Endothelial cell (in vitro differentiated cells): ENCODE results near the gene CTNNA3. TPM values are rescaled to one million over a fixed set of nuclear protein-coding genes. Genes with fewer than 3 reads are reported as not detected.

ENCODE experiments used
- DNase-seq: peaks from one replicate; pipeline ENCODE4 v3.0.0; 2021; ENCODE audit warnings: low spot score
- H3K27ac Mint-ChIP-seq: one replicate; pipeline ENCODE4 v1.8.0; 2021; ENCODE audit warnings: mixed read lengths, inconsistent platforms; ENCODE audit not compliant: unreplicated experiment
- H3K27me3 Mint-ChIP-seq: one replicate; pipeline ENCODE4 v1.8.0; 2021; ENCODE audit warnings: mild to moderate bottlenecking, moderate library complexity, mixed read lengths, inconsistent platforms; ENCODE audit not compliant: unreplicated experiment
- H3K36me3 Mint-ChIP-seq: one replicate; pipeline ENCODE4 v1.8.0; 2021; ENCODE audit warnings: mild to moderate bottlenecking, low read depth, mixed read lengths, inconsistent platforms; ENCODE audit not compliant: unreplicated experiment
- H3K4me1 Mint-ChIP-seq: one replicate; pipeline ENCODE4 v1.8.0; 2021; ENCODE audit warnings: mild to moderate bottlenecking, mixed read lengths, inconsistent platforms; ENCODE audit not compliant: unreplicated experiment
- H3K4me3 Mint-ChIP-seq: one replicate; pipeline ENCODE4 v1.8.0; 2021; ENCODE audit warnings: mild to moderate bottlenecking, mixed read lengths, inconsistent platforms; ENCODE audit not compliant: unreplicated experiment
- H3K9me3 Mint-ChIP-seq: one replicate; pipeline ENCODE4 v1.8.0; 2021; ENCODE audit warnings: mixed read lengths, inconsistent platforms; ENCODE audit not compliant: unreplicated experiment
- total RNA-seq: library from RNA; stranded (reverse); fragmentation: NEBNext Ultra II Directional; extraction: Animal tissue kit (Norgen Biotek cat#: 25700); gene quantifications from one replicate; pipeline ENCODE4 v1.2.1, GENCODE V29; 2021; ENCODE audit not compliant: unreplicated experiment
- TF ChIP-seq, protein P1 (sequence below): fragments of 200-600 bp; sonication (generic); IDR thresholded peaks from one replicate; pipeline ENCODE4 v1.5.0; 2021; ENCODE audit warnings: antibody characterized with exemption; ENCODE audit not compliant: unreplicated experiment

CTNNA3 gene
- total RNA-seq, 1 donor from 2014 or later, result 2.3 TPM

DNA sequence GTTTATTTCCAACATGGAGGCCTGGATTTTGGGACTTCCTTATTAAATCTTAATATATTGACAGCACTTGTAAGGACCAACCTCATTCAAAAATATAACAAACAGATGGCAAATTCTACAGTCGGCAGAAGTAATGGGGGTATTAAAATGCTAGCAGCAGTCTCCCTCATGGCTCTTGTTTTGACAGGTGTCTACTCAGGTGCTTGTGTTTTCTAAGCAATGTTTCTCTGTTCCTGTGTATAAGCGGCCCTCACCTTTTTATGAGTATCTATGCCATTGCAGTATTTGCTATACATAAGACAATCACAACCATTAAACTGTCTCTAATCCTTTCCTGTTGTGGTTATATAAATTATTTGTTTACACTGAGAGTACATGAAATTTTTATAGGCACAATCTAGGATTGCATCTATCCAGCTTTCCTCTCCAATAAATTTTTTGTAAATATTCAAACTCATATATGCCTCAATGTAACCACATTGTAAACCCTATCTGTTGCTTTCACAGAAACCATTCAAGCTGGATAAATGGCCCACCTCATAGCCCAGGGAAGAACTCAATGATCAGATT lies 835.5 kb downstream of the CTNNA3 start:
- Mint-ChIP-seq H3K27ac (no peak overlapping the region), H3K4me1 (no peaks in the 10 kb centered on the region), H3K36me3 (no peaks in the 10 kb centered on the region), H3K9me3 (no peaks in the 10 kb centered on the region), H3K4me3 (no peak overlapping the region), H3K27me3 (peaks cover 1% of the 10 kb centered on the region)
- TF ChIP-seq, protein P1, sequence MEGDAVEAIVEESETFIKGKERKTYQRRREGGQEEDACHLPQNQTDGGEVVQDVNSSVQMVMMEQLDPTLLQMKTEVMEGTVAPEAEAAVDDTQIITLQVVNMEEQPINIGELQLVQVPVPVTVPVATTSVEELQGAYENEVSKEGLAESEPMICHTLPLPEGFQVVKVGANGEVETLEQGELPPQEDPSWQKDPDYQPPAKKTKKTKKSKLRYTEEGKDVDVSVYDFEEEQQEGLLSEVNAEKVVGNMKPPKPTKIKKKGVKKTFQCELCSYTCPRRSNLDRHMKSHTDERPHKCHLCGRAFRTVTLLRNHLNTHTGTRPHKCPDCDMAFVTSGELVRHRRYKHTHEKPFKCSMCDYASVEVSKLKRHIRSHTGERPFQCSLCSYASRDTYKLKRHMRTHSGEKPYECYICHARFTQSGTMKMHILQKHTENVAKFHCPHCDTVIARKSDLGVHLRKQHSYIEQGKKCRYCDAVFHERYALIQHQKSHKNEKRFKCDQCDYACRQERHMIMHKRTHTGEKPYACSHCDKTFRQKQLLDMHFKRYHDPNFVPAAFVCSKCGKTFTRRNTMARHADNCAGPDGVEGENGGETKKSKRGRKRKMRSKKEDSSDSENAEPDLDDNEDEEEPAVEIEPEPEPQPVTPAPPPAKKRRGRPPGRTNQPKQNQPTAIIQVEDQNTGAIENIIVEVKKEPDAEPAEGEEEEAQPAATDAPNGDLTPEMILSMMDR, result no peak
- no peak for DNase-seq

DNA sequence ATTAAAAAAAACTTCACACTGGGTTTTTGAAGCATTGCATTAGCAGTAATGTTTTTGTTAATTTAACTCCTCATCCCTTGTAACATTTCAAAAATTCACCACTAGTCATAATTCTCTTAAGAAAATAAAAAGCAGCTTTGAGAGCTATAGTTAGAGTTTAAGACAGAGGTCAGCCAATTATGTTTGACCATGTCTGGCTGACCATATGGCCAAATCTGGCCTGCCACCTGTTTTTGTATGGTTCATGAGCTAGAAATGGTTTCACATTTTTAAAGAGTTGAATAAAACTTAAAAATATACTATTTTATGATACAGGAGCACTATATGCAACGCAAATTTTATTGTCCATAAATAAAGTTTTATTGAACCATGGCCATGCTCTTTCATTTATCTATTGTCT lies 843.2 kb downstream of the CTNNA3 start:
- H3K4me3 Mint-ChIP-seq, result no peak overlapping the region
- no peak for DNase-seq
- H3K36me3 Mint-ChIP-seq, result no peaks in the 10 kb centered on the region
- TF ChIP-seq, protein P1, result no peak
- no peak overlapping the region for H3K27ac Mint-ChIP-seq
- H3K27me3 Mint-ChIP-seq, result peaks cover 1% of the 10 kb centered on the region
- H3K9me3 Mint-ChIP-seq, result no peaks in the 10 kb centered on the region
- H3K4me1 Mint-ChIP-seq, result no peaks in the 10 kb centered on the region

DNA sequence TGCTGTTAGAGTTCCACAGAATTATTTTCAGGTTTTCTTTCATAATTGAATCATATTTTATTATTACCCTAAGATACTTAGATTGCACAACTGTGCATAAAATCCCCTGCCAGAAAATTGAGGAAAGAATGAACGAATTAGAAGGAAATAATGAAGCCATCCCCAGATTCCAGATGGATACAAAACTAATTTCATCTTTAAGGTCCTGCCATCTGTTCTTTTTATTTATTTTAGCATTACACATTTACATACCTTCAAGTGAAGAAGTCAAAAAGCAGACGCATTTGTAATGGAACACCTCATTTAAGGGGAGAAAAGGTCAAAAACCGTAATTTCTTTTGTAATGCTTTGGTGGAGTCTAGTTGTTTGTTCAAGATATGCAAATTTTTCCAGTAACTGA lies 847.1 kb downstream of the CTNNA3 start:
- Mint-ChIP-seq H3K27ac (no peak overlapping the region), H3K4me1 (no peaks in the 10 kb centered on the region), H3K4me3 (no peak overlapping the region), H3K36me3 (no peaks in the 10 kb centered on the region), H3K27me3 (no peaks in the 10 kb centered on the region), H3K9me3 (no peaks in the 10 kb centered on the region)
- TF ChIP-seq, protein P1, result no peak
- DNase-seq, result no peak

DNA sequence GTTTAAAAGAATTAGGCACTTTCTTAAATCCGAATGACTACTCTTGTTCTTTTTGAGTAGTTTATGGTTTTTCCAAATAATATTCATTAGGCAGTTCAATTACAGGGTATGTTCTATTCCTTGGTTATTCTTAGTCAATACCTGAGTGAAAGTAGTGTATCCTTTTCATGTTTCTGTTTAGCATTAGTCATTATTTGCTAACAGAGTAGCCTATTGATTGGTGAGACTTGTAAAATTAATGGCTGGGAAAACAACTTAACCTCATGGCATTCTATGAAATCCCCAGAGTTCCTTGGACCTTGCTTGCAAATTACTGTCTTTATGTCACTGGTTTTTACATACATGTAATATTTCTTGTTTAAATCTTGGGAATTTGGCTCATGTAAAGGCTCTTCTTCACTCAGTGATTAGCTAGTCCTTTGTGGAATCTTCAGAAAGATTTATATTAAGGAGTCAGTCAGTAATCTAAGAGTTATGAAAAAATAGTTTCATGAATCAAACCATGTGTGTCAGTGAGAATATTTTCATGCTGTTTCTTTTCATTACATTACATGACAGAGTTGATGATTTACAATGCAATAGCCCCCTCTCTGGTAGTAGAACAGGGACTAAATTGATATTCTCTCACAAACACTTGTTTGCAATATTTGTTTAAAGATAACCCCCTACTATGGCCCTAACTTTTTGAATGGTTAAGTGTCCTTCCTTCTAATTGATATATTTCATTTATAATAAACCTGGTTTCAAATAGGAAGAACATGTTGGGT lies 851.6 kb downstream of the CTNNA3 start:
- TF ChIP-seq, protein P1, result no peak
- H3K9me3 Mint-ChIP-seq, result no peaks in the 10 kb centered on the region
- no peaks in the 10 kb centered on the region for H3K36me3 Mint-ChIP-seq
- H3K4me3 Mint-ChIP-seq, result no peak overlapping the region
- no peaks in the 10 kb centered on the region for H3K4me1 Mint-ChIP-seq
- H3K27ac Mint-ChIP-seq, result no peak overlapping the region
- H3K27me3 Mint-ChIP-seq, result no peaks in the 10 kb centered on the region
- DNase-seq, result no peak

DNA sequence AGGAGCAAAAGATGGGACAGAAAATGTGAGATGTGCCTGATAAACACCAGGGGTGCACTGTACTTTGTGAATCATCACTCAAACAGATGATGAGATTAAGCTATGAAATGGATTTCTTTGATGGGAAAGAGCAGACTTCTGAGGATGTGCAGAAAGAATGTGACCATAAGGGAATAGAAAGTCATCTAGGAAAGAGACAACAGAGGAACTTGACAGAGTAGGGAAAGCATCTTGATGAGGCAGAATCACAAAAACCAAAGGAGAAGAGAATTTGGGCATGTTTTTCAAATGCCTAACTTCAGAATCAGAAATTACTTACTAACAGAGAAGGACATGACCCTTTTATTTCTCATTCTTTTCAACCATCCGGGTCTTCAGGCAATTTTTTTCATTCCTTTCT lies 852.6 kb downstream of the CTNNA3 start:
- no peak for DNase-seq
- Mint-ChIP-seq H3K4me1 (no peaks in the 10 kb centered on the region), H3K27ac (no peak overlapping the region), H3K36me3 (no peaks in the 10 kb centered on the region), H3K9me3 (no peaks in the 10 kb centered on the region), H3K27me3 (no peaks in the 10 kb centered on the region), H3K4me3 (no peak overlapping the region)
- TF ChIP-seq, protein P1, result no peak
